Measurements from ENCODE around the gene FZR1.

FZR1 gene

DNA sequence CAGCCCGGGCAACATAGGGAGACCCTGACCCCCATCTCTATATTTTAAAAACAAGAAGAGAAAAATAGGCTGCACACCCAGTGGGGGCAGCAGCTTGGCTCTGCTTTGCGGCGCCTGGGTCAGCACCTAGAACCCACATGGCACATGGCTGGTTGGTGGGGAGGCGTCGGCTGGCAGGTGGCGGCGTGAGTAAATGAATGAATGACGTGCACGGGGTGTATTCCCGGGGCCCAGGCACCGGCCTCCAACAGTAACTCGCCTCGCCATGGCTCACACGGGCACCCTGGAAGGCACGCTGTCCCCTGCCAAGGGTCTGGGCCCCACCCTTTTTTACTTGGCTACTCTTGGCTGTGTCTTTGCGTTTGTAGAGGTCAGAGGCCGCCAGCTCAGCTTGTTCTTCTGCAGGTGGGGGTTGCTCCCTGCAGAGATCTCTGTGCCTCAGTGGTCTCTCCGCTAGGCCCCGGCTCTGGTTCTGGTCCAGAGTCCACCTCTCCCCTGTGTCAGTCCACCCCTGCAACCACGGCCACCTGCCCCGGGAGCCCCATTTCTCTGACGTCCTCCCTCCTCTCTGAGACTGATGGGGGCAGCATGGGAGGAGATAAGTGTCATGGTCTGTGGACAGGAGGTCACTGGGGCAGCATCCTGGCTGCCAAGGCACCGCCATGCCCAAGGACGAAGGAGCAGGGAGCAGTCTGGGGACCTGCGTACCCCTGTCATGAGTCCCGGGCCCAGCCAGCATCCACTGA, 5.6 kb downstream of the FZR1 start:
- no peaks in the 10 kb centered on the region for H3K27me3 ChIP-seq (ENCODE audit: low read length)
- no peaks in the 10 kb centered on the region for H3K9me2 ChIP-seq (replicated peaks; ENCODE audit: insufficient read depth, low read length)
- H3F3A ChIP-seq (ENCODE audit: insufficient read depth) = no peaks in the 10 kb centered on the region
- H3K36me3 ChIP-seq (ENCODE audit: low read length) = no peaks in the 10 kb centered on the region
- H3K9me3 ChIP-seq (ENCODE audit: insufficient read depth, low read length) = no peaks in the 10 kb centered on the region
- no peak for TF ChIP-seq EZH2phosphoT487 (conservative IDR thresholded peaks at IDR 0.05; ENCODE audit: low read length)
- TF ChIP-seq, protein P1, sequence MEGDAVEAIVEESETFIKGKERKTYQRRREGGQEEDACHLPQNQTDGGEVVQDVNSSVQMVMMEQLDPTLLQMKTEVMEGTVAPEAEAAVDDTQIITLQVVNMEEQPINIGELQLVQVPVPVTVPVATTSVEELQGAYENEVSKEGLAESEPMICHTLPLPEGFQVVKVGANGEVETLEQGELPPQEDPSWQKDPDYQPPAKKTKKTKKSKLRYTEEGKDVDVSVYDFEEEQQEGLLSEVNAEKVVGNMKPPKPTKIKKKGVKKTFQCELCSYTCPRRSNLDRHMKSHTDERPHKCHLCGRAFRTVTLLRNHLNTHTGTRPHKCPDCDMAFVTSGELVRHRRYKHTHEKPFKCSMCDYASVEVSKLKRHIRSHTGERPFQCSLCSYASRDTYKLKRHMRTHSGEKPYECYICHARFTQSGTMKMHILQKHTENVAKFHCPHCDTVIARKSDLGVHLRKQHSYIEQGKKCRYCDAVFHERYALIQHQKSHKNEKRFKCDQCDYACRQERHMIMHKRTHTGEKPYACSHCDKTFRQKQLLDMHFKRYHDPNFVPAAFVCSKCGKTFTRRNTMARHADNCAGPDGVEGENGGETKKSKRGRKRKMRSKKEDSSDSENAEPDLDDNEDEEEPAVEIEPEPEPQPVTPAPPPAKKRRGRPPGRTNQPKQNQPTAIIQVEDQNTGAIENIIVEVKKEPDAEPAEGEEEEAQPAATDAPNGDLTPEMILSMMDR (IDR thresholded peaks at IDR 0.05; ENCODE audit: insufficient read depth, low read length, poor library complexity, severe bottlenecking) = no peak
- no peaks in the 10 kb centered on the region for H4K20me1 ChIP-seq (ENCODE audit: low read depth, low read length)
- no peak overlapping the region for H3K4me3 ChIP-seq (ENCODE audit: insufficient read depth, low read length, poor library complexity, severe bottlenecking)
- H3K9ac ChIP-seq (ENCODE audit: low read length) = no peak overlapping the region
- H3K27ac ChIP-seq (ENCODE audit: low read depth, low read length) = no peak overlapping the region
- H3K79me2 ChIP-seq (ENCODE audit: insufficient read depth, low read length) = peaks cover 87% of the 10 kb centered on the region
- H3K4me2 ChIP-seq (ENCODE audit: low read depth, low read length, poor library complexity, severe bottlenecking) = no peak overlapping the region
- H2AFZ ChIP-seq (ENCODE audit: low read depth, low read length, severe bottlenecking) = no peak overlapping the region

DNA sequence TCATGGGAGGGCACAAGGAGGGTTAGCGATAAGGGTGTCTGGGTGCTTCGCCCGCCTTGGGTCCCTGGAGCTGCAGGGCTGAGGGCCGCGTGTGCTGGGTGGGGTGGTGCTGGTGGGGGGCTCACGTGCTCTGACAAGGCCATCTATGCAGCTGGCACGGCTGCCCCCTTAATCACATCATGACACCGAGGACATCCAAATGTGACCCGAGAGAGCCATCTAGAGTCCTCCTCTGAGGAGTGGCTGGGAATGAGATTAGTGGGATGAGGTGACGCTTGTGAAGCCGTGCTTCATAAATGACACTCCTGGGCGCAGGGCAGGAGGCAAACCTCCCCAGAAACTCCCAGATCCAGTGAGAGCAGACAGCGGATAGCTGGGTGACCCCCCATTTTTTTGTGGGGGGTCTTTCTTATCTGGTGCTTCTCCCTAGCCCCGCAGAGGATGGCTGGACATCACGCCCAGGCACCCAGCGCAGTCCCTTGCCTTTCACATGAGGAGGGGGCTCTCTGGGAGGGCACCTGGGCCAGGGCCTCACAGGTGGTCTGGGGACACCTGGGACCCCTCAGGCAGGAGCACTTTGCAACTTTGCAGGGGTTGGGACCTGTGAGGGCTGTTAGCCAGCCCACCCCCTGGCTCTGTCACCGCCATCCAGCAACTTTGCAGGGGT, 6.6 kb downstream of the FZR1 start:
- Histone ChIP-seq H3K4me2 (ENCODE audit: low read depth, low read length, poor library complexity, severe bottlenecking) (no peak overlapping the region), H3K9me3 (ENCODE audit: insufficient read depth, low read length) (no peaks in the 10 kb centered on the region), H3K4me3 (ENCODE audit: insufficient read depth, low read length, poor library complexity, severe bottlenecking) (no peak overlapping the region), H3K27me3 (ENCODE audit: low read length) (no peaks in the 10 kb centered on the region), H3K9ac (ENCODE audit: low read length) (no peak overlapping the region), H2AFZ (ENCODE audit: low read depth, low read length, severe bottlenecking) (no peak overlapping the region), H3K9me2 (replicated peaks; ENCODE audit: insufficient read depth, low read length) (no peaks in the 10 kb centered on the region), H3K79me2 (ENCODE audit: insufficient read depth, low read length) (peaks cover 85% of the 10 kb centered on the region), H4K20me1 (ENCODE audit: low read depth, low read length) (no peaks in the 10 kb centered on the region), H3K36me3 (ENCODE audit: low read length) (no peaks in the 10 kb centered on the region), H3F3A (ENCODE audit: insufficient read depth) (no peaks in the 10 kb centered on the region), H3K27ac (ENCODE audit: low read depth, low read length) (no peak overlapping the region)
- TF ChIP-seq, protein P1 (IDR thresholded peaks at IDR 0.05; ENCODE audit: insufficient read depth, low read length, poor library complexity, severe bottlenecking) = no peak
- TF ChIP-seq EZH2phosphoT487 (conservative IDR thresholded peaks at IDR 0.05; ENCODE audit: low read length) = no peak

DNA sequence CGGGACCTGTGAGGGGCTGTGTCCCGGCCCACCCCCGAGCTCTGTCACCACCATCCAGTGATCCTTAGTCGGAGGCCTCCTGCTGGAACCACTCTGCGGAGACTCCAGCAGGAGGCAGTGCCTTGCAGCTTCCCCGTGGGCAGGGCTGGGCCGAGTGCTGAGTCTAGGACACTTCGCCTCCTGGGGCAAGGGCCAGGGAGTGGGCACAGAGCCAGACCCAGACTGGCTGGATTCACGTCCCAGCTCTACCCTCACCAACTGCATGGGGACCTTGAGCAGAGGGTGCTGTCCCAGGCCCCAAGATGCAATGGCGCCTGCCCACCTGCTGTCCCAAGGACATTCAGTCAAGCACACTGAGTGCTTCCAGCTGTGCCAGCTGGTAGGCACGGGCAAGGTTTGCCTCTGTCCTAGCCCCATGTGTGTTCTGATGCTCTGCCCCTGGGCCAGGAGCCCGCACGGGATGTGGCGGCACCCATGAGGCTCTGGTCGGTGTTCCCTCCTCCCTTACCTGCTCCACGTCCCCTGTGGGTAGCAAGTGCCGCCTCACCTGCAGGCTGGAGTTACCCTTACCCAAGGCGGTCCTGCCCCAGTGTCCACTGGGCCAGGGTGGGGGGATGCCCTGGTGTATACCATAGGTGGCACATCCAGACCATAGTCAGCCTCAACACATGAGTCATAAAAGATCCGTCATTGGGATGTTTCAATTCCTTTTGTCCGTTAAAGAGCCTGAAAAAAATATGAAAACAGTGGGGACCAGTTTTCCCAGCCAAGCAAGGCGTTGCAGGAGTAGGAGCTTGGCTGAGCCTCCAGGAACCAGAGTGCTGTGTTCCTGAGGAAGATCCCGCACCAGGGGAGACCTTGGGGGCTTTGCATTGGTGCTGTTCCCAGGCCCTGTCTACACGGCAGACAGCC, 7.4 kb downstream of the FZR1 start:
- no peak overlapping the region for H2AFZ ChIP-seq (ENCODE audit: low read depth, low read length, severe bottlenecking)
- H3K27ac ChIP-seq (ENCODE audit: low read depth, low read length) = no peak overlapping the region
- 0 out of 2 replicates have a peak, but pooled peaks cover 1% of the 10 kb centered on the region for H4K20me1 ChIP-seq (ENCODE audit: low read depth, low read length)
- no peak overlapping the region for H3K9ac ChIP-seq (ENCODE audit: low read length)
- no peaks in the 10 kb centered on the region for H3K36me3 ChIP-seq (ENCODE audit: low read length)
- no peak overlapping the region for H3K4me3 ChIP-seq (ENCODE audit: insufficient read depth, low read length, poor library complexity, severe bottlenecking)
- no peaks in the 10 kb centered on the region for H3K9me3 ChIP-seq (ENCODE audit: insufficient read depth, low read length)
- no peaks in the 10 kb centered on the region for H3F3A ChIP-seq (ENCODE audit: insufficient read depth)
- peaks cover 85% of the 10 kb centered on the region for H3K79me2 ChIP-seq (ENCODE audit: insufficient read depth, low read length)
- TF ChIP-seq, protein P1 (IDR thresholded peaks at IDR 0.05; ENCODE audit: insufficient read depth, low read length, poor library complexity, severe bottlenecking) = no peak
- no peak for TF ChIP-seq EZH2phosphoT487 (conservative IDR thresholded peaks at IDR 0.05; ENCODE audit: low read length)
- H3K4me2 ChIP-seq (ENCODE audit: low read depth, low read length, poor library complexity, severe bottlenecking) = no peak overlapping the region
- no peaks in the 10 kb centered on the region for H3K27me3 ChIP-seq (ENCODE audit: low read length)
- H3K9me2 ChIP-seq (replicated peaks; ENCODE audit: insufficient read depth, low read length) = no peaks in the 10 kb centered on the region
